ENCODE results near the gene MAX.

MAX gene, protein sequence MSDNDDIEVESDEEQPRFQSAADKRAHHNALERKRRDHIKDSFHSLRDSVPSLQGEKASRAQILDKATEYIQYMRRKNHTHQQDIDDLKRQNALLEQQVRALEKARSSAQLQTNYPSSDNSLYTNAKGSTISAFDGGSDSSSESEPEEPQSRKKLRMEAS

DNA sequence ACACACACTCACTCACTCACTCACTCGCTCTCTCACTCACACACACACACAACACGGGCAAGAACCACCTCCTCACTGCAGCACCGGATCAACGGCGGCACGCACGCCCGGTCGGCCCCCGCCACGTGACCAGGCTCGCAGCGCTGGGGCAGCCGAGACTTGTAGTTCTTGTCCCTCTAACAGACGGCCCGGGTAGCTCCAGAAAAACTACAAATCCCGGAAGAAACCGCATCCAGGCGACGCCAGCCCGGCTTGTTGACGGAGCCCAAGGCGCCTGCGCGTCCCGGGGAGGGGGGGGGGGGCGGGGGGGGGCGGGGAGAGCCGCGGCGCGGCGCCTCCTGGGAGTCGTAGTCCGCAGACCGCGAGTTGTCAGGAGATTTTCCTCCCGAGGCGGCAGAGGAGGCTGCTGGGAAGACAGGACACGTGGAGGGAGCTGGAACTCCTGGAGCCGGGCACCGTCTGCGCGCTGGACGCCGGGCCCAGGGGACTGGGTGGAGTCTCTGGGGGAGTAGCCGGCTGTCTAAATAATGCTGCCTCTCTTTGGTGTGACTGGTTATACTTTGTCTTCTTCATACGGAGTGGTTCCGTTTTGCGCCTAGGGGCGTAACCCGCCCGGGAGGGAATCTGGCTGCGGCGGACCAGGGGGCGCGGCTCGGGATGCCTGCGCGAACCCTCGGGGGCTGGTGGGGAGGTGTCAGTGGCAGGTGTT, at the start of gene MAX:
TSS of gene MAX (minus strand) at position 77 of the 709 bp plus-strand sequence. CDS start 178 bp downstream, outside the sequence.
- TF ChIP-seq, protein P1, sequence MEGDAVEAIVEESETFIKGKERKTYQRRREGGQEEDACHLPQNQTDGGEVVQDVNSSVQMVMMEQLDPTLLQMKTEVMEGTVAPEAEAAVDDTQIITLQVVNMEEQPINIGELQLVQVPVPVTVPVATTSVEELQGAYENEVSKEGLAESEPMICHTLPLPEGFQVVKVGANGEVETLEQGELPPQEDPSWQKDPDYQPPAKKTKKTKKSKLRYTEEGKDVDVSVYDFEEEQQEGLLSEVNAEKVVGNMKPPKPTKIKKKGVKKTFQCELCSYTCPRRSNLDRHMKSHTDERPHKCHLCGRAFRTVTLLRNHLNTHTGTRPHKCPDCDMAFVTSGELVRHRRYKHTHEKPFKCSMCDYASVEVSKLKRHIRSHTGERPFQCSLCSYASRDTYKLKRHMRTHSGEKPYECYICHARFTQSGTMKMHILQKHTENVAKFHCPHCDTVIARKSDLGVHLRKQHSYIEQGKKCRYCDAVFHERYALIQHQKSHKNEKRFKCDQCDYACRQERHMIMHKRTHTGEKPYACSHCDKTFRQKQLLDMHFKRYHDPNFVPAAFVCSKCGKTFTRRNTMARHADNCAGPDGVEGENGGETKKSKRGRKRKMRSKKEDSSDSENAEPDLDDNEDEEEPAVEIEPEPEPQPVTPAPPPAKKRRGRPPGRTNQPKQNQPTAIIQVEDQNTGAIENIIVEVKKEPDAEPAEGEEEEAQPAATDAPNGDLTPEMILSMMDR (IDR thresholded peaks at IDR 0.05; ENCODE audit: low read depth, low read length): no peak
- peak; percentile 98 for DNase-seq (ENCODE audit: extremely low read depth, low read depth)

DNA sequence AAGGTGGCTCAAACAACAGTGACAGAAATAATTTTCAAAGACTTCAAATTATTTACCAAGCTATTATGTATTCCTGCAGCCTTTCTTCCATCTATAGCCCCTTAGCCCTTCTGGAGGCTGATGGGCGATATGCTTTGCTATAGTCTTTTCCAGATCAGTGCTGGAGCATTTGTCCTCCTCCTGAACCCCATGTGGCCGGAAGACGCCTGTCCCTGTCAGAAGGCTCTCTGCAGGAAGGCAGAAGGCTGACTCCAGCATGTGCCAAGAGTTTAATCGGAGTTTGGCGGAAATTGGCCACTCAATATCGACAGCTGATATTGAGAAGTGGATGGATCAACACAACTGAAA, 49.3 kb upstream of the MAX start:
- DNase-seq (ENCODE audit: extremely low read depth, low read depth): no peak
- TF ChIP-seq, protein P1 (IDR thresholded peaks at IDR 0.05; ENCODE audit: low read depth, low read length): no peak

DNA sequence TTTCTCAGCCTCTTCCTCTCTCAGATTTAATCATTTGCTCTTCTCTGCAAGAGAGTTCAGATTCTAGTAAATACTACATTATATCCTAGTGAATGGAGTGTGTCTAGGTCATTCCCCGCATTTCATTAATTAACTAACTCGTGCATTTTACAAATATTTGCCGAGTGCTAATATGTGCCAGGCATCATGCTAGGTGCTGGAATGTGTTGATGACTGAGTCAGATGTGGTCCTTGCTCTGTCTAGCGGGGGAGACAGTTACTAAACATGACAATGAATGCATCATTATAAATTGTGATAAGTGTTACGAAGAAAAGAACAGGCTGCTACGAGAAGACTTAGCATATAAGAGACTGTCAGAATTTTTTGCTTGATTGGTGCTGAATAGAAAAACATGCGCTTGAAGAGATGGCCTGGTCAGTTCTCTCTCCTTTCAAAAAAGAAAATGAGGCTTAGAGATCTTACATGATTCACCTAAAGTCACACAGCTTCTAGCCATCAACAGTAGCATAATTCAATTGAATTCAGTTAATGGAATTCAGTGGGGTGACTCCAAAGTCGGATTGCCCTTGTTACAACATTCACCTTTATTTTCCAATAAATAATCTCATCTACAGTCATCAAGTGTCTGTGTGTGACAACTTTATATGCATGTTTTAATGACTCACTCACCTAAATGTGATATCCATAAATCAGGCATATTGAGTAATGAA, 48.7 kb upstream of the MAX start:
- DNase-seq (ENCODE audit: extremely low read depth, low read depth): no peak
- TF ChIP-seq, protein P1 (IDR thresholded peaks at IDR 0.05; ENCODE audit: low read depth, low read length): no peak

DNA sequence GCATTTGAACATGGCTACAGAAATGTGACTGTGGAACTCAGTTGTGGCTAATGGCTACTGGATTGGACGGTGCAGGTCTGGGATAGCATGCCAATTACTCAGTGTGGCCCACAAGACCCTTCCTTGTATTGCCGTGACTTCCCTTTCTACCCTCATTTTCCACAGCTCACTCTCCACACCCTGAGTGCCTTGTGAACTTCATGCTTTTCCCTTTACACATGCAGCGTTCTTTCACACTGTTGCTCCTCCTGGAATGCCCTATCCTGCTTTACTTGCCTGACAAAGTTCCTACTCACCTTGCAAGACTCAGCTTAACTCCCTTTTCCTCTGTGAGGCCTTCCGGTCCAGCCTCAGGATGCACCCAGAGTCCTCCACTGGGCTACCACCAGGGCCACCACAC, 46.8 kb upstream of the MAX start:
- DNase-seq (ENCODE audit: extremely low read depth, low read depth): no peak
- TF ChIP-seq, protein P1 (IDR thresholded peaks at IDR 0.05; ENCODE audit: low read depth, low read length): no peak

DNA sequence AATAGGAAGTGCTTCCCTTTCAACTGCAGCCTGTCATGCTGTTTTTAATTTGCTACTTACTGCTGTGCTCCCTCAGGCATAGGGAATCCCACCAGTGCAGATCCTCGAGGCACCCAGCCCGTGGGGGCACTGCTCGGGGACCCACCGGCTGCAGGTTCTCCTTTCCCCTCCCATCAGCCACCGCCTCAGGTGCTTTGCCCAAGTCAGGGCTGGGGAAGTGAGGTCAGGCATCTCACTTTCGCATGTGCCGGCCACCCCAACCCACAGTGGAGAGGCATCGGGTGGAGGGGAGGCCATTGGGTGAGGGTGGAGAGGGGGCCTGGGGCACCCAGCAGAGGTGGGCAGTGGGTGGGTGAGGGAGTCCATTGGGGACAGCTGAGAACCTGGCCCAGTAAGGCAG, 41.9 kb upstream of the MAX start:
- no peak for DNase-seq (ENCODE audit: extremely low read depth, low read depth)
- TF ChIP-seq, protein P1 (IDR thresholded peaks at IDR 0.05; ENCODE audit: low read depth, low read length): no peak

DNA sequence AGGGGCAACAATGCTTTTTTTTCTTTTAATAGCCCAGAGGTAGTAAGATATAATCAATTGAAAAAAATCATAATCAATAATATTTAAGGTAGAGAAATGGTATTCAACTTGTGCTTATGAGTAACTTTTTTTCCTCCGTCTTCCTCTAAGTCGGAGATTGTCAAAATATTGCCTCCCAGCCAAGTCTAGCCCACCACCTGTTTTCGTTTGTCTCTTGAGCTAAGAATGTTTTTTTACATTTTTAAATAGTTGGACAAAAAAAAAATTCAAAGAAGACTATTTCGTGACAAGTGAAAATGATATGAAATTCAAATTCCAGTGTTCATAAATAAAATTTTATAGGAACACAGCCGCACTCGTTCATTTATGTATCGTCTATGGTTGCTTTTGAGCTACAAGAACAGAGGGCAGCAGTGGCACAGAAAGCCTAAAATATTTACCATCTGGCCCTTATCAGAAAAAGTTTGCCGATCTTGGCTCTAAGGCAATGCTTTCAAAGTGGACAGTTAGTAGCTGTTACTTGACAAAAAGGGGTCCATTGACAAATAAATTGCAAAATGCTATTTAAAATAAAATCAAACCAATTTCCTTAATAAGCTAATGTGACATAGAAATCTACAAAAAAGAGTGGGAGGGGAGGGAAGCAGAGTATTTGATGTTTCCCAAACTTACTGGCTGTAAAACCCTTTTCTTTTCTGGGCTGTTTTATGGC, 40.8 kb upstream of the MAX start:
- DNase-seq (ENCODE audit: extremely low read depth, low read depth): no peak
- TF ChIP-seq, protein P1 (IDR thresholded peaks at IDR 0.05; ENCODE audit: low read depth, low read length): no peak
